Epithelial cell of prostate (primary cell): ENCODE results near the gene TPH2.

Experiments used
- DNase-seq: peaks from one replicate; pipeline ENCODE4 v3.0.0-alpha.2; 2011; ENCODE audit warnings: low read depth, low spot score
- H3K27ac ChIP-seq: fragments of 450-650 bp; 2 replicates; pipeline ENCODE4 v1.5.1; 2017; ENCODE audit warnings: mild to moderate bottlenecking

Gene TPH2

DNA sequence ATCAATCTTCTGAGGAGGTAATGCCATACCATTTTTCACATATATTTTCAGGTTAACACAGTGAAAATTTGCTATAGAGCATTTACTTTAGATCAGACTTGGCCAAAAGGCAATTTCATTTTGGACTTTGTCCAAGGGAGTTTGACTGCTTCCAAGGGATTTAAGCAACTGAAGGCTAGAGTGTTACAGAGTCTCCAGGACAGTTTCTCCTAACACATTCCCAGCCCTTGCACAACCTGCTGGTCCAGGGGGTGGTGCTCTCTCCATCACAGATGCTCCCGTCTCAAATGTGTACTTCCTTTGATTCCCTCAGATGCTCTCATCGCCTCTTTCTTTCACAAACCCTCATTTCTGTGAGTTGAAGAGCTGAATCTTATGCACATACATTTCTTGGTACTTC is 143.1 kb downstream of the TPH2 start:
- DNase-seq: no peak
- no peak overlapping the region for H3K27ac ChIP-seq
